GM10266 (cell line): Measurements from ENCODE around the gene ERC2.
A peak's percentile ranks its signal among the peaks of the same experiment; 100 is the strongest.

Source experiments
- DNase-seq: peaks from one replicate; pipeline ENCODE4 v3.0.0; 2012; ENCODE audit errors: extremely low spot score
- TF ChIP-seq, protein P1 (sequence below): IDR thresholded peaks from 2 replicates; pipeline ENCODE4 v1.5.1; 2012; ENCODE audit warnings: mild to moderate bottlenecking, low read depth; ENCODE audit not compliant: control insufficient read depth, insufficient read depth; ENCODE audit errors: missing control alignments

Gene ERC2

DNA sequence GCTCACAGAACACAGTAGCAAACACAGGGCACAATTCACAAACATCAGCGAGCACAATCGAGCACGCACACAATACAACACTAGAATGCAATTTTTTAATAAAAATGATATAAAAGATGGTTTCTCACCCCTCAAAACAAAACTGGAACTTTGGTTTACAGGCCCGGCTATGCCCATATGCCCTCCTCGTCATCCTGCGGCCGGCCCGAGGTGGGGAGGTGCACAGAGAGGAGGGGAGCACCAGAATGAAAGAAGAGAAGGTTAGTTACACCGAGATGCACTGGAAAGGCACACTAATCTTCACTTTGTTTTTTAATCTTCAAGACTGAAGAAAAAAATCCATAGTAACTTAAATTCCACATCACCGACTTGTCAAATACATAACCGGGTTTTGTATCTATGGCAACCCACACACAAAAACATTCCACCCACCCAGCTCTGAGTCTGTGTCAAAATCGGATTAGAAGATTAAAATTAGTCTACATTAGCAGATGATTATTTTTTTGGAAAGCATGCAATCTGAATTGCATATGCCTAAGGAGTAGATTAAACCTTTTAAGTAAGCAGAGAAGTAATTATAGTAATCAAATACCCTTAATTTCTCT, 784.5 kb downstream of the ERC2 start:
- TF ChIP-seq, protein P1, sequence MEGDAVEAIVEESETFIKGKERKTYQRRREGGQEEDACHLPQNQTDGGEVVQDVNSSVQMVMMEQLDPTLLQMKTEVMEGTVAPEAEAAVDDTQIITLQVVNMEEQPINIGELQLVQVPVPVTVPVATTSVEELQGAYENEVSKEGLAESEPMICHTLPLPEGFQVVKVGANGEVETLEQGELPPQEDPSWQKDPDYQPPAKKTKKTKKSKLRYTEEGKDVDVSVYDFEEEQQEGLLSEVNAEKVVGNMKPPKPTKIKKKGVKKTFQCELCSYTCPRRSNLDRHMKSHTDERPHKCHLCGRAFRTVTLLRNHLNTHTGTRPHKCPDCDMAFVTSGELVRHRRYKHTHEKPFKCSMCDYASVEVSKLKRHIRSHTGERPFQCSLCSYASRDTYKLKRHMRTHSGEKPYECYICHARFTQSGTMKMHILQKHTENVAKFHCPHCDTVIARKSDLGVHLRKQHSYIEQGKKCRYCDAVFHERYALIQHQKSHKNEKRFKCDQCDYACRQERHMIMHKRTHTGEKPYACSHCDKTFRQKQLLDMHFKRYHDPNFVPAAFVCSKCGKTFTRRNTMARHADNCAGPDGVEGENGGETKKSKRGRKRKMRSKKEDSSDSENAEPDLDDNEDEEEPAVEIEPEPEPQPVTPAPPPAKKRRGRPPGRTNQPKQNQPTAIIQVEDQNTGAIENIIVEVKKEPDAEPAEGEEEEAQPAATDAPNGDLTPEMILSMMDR = no peak

DNA sequence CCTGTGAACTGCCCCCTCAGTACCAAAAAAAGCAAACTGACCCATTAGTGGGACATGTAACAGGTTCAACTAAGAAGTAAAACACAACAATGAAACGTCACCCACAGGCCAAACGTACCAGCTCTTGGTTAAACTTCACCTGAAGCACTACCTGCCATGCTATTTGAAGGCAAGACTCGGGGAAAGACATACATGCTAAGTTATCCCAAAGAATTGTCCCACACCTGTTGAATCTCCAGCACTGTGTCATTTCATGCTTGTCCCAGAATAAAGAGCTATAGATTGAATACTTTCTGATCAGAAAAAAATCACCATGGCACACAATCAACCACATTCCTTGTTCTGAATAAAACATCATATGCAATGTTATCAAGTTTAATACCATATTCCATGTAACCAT, 785.8 kb downstream of the ERC2 start:
- DNase-seq = no peak
- TF ChIP-seq, protein P1 = no peak

More for the DNA sequence above, 784.5 kb downstream of the ERC2 start:
- DNase-seq = no peak

DNA sequence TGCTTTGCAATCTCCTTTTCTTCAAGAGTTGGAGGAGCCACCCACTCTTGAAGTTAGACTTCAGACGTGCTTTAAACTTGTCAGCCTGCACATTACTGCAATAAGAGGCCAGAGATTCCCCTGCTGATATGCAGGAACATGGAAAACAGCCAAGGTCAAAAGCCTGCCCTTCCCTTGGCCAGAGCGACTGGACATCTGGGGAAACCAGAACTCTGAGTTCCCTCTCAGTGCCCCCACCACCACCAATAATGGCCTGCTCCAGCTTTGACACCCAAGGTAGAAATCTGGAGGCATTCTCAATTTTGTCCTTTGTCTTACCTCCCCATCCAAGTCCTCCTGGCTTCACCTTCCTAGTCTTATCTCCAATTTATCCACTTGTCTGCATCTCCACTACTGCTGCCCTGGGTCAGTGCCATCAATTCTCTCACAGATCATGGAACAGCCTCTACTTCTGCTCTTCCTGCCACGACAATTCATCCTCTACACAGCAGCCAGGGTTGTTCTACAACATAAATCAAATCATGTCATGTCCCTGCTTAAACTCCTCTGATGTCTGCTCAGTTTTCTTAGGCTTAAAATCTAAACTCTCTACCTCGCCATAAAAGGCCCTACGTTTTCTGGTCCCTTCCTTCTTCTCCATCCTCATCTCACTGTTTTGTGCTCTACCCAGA, 789.6 kb downstream of the ERC2 start:
- no peak for DNase-seq
- TF ChIP-seq, protein P1 = no peak

DNA sequence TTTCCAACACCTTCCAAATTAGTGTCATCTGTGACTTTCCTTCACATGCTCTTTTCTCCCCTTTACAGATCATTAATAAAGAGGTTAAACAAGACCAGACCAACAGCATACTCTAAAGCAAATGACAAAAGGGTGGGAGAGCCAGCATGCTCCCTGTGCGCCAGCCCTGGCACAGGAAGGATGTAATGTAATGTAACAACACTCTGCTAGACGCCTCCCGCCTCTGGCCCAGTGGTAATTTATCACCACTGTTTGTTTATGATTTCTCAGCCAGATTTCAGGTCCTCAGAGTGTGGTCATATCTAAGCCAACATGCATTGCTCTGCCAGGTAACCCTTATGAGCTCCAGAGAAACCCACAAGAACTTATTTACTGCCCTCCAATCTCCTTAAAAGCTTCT, 791.6 kb downstream of the ERC2 start:
- DNase-seq = no peak
- TF ChIP-seq, protein P1 = no peak

DNA sequence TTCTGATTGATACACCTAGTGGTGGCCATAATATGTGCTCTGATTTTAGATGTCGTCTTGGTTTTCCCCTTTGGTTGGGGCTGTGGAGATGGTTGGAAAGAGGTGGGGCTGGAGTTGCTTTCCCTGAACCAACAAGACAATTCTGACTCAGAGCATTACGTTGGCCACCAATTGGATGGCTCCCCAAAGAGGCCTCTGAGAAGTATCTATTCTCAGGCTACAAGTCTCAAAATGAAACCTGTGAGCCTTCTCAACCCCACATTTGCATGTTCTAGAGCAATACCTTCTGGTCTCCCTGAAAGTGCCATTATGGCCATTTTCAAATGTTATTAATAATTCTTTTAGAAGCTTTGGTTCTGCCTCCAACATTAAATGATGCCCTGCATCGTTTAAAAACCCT, 792.8 kb downstream of the ERC2 start:
- peak; percentile 67 for DNase-seq
- TF ChIP-seq, protein P1 = no peak

DNA sequence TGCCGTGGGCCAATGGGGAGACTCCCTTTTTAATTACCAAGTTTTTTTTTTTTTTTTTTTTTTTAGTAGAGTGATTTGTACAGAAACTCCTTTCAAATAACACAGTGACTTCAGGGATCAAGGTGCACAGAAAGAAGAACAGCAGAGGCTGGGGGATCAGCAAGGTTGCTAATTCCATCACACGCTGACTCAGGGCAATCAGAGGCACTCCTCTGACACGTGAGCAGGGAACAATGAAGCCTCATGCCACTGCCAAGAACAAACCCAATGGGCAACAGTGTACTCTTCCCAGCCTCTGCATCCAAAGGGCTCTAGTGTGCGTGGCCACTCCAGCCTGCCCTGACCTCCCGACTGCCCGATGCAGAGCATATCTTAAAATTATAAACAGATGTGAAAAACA, 794.5 kb downstream of the ERC2 start:
- TF ChIP-seq, protein P1 = no peak
- no peak for DNase-seq

DNA sequence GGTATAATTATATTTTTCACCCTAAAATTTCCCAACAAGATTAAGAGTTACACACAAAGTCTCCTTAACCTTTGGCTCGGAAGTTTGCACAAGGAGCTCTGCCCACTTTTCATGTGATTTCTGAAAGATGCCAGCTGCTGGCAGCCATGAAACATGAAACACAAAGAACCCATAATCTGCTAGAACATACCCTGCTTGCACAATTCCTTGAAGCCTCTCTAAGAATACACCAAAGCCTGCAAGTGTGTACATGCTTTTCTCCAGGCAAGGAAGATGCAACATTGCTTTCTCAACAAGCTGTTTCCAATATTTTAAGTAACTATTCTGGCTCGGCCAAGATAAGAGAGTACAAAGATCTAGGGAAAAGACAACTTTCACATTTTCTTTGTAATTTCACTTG, 799.1 kb downstream of the ERC2 start:
- TF ChIP-seq, protein P1 = no peak
- no peak for DNase-seq
